PC-3 (cell line): ENCODE results near the gene UGT1A10. TPM values are rescaled to one million over a fixed set of nuclear protein-coding genes. Genes with fewer than 3 reads are reported as not detected.
"Not testable (repeated sequence)": the region's sequence is repeated elsewhere in the genome, so short reads cannot be mapped to it uniquely, and the experiment has no call there.

ENCODE experiments used
- ATAC-seq: fragments of 200-7000 bp; cut with Tn5 transposase; 2 replicates; pipeline ENCODE4 v1.9.1; 2020; ENCODE audit warnings: mild to moderate bottlenecking, moderate library complexity
- Bru-seq: library from RNA; stranded (reverse); fragments of 400-500 nt; gene quantifications from one replicate; lab custom pipeline; 2021; lab: Mats Ljungman, UMichigan
- BruChase-seq, 2 experiments: library from RNA; stranded (reverse); fragments of 400-500 nt; gene quantifications; one replicate each; lab custom pipeline; 2021; lab: Mats Ljungman, UMichigan
- BruUV-seq: library from RNA; stranded (reverse); fragments of 400-500 nt; replicated peaks from 2 replicates; lab custom pipeline; 2021; lab: Mats Ljungman, UMichigan
- CTCF ChIA-PET: fragments of 300-600 bp; sonication (Branson Sonifier 250); formaldehyde crosslinking; loops from one replicate; lab custom pipeline; 2022; ENCODE audit warnings: antibody characterized with exemption; lab: Charles Lee
- POLR2A ChIA-PET: fragments of 300-600 bp; sonication (Branson Sonifier 250); formaldehyde crosslinking; loops from one replicate; lab custom pipeline; 2022; ENCODE audit warnings: antibody characterized with exemption; ENCODE audit not compliant: unreplicated experiment; lab: Charles Lee
- DNase-seq: peaks from one replicate; pipeline ENCODE4 v3.0.0-alpha.2; 2015
- H2AFZ ChIP-seq: fragments of 300-600 bp; sonication (generic); 2 replicates; pipeline ENCODE4 v1.6.0; 2016; ENCODE audit warnings: antibody characterized with exemption, low read length
- H3F3A ChIP-seq: fragments of 300-600 bp; sonication (generic); one replicate; pipeline ENCODE4 v1.6.0; 2017; ENCODE audit warnings: antibody characterized with exemption, low read length, control low read depth, mild to moderate bottlenecking; ENCODE audit not compliant: unreplicated experiment
- H3K27ac ChIP-seq: fragments of 300-600 bp; sonication (generic); 2 replicates; pipeline ENCODE4 v1.5.1; 2016; ENCODE audit warnings: mild to moderate bottlenecking, low read length
- H3K27me3 ChIP-seq: fragments of 300-600 bp; sonication (generic); 2 replicates; pipeline ENCODE4 v1.6.1; 2016; ENCODE audit warnings: low read length, mixed read lengths
- H3K36me3 ChIP-seq: fragments of 300-600 bp; sonication (generic); 2 replicates; pipeline ENCODE4 v1.6.1; 2016; ENCODE audit warnings: low read depth, mixed run types, low read length, mixed read lengths
- H3K4me1 ChIP-seq: fragments of 300-600 bp; sonication (generic); 2 replicates; pipeline ENCODE4 v1.5.1; 2016; ENCODE audit warnings: low read length; ENCODE audit not compliant: insufficient read depth
- H3K4me2 ChIP-seq: fragments of 300-600 bp; sonication (generic); 2 replicates; pipeline ENCODE4 v1.6.0; 2016; ENCODE audit warnings: low read length
- H3K4me3 ChIP-seq: fragments of 300-600 bp; sonication (generic); 2 replicates; pipeline ENCODE4 v1.5.1; 2016; ENCODE audit warnings: mild to moderate bottlenecking, low read length, mixed read lengths
- H3K79me2 ChIP-seq: fragments of 300-600 bp; sonication (generic); 2 replicates; pipeline ENCODE4 v1.6.1; 2017; ENCODE audit warnings: low read length, mixed read lengths
- H3K9ac ChIP-seq: fragments of 300-600 bp; sonication (generic); 2 replicates; pipeline ENCODE4 v1.6.0; 2016; ENCODE audit warnings: mild to moderate bottlenecking, low read length
- H3K9me2 ChIP-seq: fragments of 300-600 bp; sonication (generic); replicated peaks from 2 replicates; pipeline ENCODE4 v1.6.1; 2016; ENCODE audit warnings: mixed run types, low read length, mixed read lengths
- H3K9me3 ChIP-seq: fragments of 300-600 bp; sonication (generic); 2 replicates; pipeline ENCODE4 v1.6.1; 2016; ENCODE audit warnings: low read length, mixed read lengths
- H4K20me1 ChIP-seq: fragments of 300-600 bp; sonication (generic); 2 replicates; pipeline ENCODE4 v1.6.1; 2016; ENCODE audit warnings: low read length, mixed read lengths
- CTCF ChIP-seq: fragments of 300-600 bp; sonication (generic); conservative IDR thresholded peaks from 2 replicates; pipeline ENCODE4 v1.5.1; 2017; ENCODE audit warnings: antibody characterized with exemption, low read depth, mild to moderate bottlenecking, low read length
- EZH2 ChIP-seq: fragments of 300-600 bp; sonication (generic); IDR thresholded peaks from one replicate; pipeline ENCODE4 v1.6.1; 2017; ENCODE audit warnings: antibody characterized with exemption, mild to moderate bottlenecking, low read length; ENCODE audit not compliant: unreplicated experiment
- EZH2phosphoT487 ChIP-seq: fragments of 300-600 bp; sonication (generic); IDR thresholded peaks from 2 replicates; pipeline ENCODE4 v1.6.1; 2018; ENCODE audit warnings: mild to moderate bottlenecking, antibody characterized with exemption, low read length, borderline replicate concordance
- intact Hi-C: fragments of 100-400 bp; cut with micrococcal nuclease; formaldehyde crosslinking; loops from 2 replicates; pipeline ENCODE4 v1.9.0; 2023
- long read RNA-seq: library from polyadenylated mRNA; unstranded; transcript quantifications from one replicate; pipeline ENCODE4 v2.0.0, GENCODE V29; 2021; ENCODE audit not compliant: unreplicated experiment
- total RNA-seq: library from RNA; depleted of rRNA; stranded (reverse); fragments of >200 nt; gene quantifications from 2 replicates; pipeline ENCODE4 v1.2.3, GENCODE V29; 2014; rRNA removed

The UGT1A10 gene
- total RNA-seq (0.46 TPM in 1 of 2 replicates, not detected in the other), Bru-seq, nascent RNA (not detected), BruChase-seq, experiment 1, labeled RNA remaining after a 6-hour chase (not detected), BruChase-seq, experiment 2, labeled RNA remaining after a 2-hour chase (not detected)
- long read RNA-seq: 0 reads

DNA sequence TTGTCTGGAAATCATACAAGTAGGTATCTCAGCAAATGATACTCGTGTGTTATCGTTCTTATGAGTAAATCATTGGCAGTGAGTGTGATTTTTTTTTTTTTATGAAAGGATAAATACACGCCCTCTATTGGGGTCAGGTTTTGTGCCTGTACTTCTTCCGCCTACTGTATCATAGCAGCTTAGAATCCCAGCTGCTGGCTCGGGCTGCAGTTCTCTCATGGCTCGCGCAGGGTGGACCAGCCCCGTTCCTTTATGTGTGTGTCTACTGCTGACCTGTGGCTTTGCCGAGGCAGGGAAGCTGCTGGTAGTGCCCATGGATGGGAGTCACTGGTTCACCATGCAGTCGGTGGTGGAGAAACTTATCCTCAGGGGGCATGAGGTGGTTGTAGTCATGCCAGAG, at the start of gene UGT1A10:
UGT1A10 (plus strand) TSS at position 143 of the 400 bp plus-strand sequence; CDS start at position 218, 75 bp downstream.
- H3K4me1 ChIP-seq, H3K4me2 ChIP-seq, H3K9me3 ChIP-seq, DNase-seq, H4K20me1 ChIP-seq, CTCF ChIA-PET, POLR2A ChIA-PET, H3K36me3 ChIP-seq, H3K9ac ChIP-seq, H3K27me3 ChIP-seq, H2AFZ ChIP-seq, H3K4me3 ChIP-seq, ATAC-seq, H3K27ac ChIP-seq, H3K9me2 ChIP-seq, intact Hi-C loops, BruUV-seq, H3F3A ChIP-seq, H3K79me2 ChIP-seq: not testable (repeated sequence)

DNA sequence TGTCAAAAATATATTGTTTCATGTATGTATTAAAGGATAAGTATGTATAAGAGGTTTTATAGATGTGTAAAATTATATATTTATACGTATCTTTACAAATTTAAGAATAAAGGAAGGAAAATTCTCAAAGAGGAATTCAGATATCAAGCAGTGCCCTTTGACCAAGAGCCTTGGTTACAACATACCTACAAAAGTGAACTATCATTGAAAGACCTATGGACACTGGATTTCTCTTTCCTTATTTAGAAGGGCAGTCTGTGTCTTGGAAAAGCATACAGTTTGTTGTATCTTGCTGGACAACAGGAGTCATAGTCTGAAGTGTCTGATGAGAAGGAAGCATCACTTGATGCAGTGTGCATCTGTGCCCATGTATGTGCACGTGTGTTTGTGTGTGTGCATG, 47.8 kb upstream of the UGT1A10 start:
- no peaks in the 10 kb centered on the region for H3K79me2 ChIP-seq
- no peaks in the 10 kb centered on the region for H3K4me1 ChIP-seq
- no peaks in the 10 kb centered on the region for H3K27me3 ChIP-seq
- no peak for DNase-seq
- H3K4me2 ChIP-seq: no peak overlapping the region
- intact Hi-C loops: no loop called here
- H3K9me3 ChIP-seq: no peaks in the 10 kb centered on the region
- no peaks in the 10 kb centered on the region for H3K36me3 ChIP-seq
- TF ChIP-seq CTCF (no peak), EZH2 (no peak), EZH2phosphoT487 (no peak)
- no TSS peak for BruUV-seq
- no peak overlapping the region for H3K9ac ChIP-seq
- no peak for ATAC-seq
- no peak overlapping the region for H2AFZ ChIP-seq
- POLR2A ChIA-PET: no interaction called here
- no peaks in the 10 kb centered on the region for H4K20me1 ChIP-seq
- no peak overlapping the region for H3K4me3 ChIP-seq
- H3F3A ChIP-seq: no peaks in the 10 kb centered on the region
- CTCF ChIA-PET: no interaction called here
- H3K27ac ChIP-seq: no peak overlapping the region
- H3K9me2 ChIP-seq: no peaks in the 10 kb centered on the region

DNA sequence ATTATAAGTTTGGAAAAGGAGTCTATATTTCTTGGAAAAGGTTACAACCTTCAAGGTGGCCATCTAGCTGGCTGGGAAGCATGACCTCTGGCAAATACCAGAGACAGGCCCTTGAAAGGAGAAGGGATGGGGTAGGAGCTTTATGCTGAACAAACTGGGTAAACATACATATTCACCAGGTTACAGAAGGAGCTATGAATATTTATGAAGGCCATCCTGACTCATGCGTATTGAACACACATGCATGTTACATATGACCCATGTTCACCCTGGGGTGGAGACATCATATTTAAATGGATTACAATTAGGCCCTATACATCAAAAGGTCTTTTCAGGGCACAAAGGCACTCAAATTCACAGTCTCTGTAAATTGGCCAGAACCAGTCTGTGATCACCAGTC, 43.5 kb upstream of the UGT1A10 start:
- H3K9me2 ChIP-seq, H4K20me1 ChIP-seq, H3K79me2 ChIP-seq, POLR2A ChIA-PET, CTCF ChIA-PET, H2AFZ ChIP-seq, H3K9ac ChIP-seq, H3F3A ChIP-seq, BruUV-seq, intact Hi-C loops, H3K4me1 ChIP-seq, H3K9me3 ChIP-seq, H3K36me3 ChIP-seq, ATAC-seq, H3K4me2 ChIP-seq, H3K27me3 ChIP-seq, H3K4me3 ChIP-seq, DNase-seq, H3K27ac ChIP-seq: not testable (repeated sequence)

GRCh38 chr2:233593201-233593600, 43.0 kb upstream of the UGT1A10 start:
- ATAC-seq (no peak), DNase-seq (no peak)
- no peaks in the 10 kb centered on the region for H3F3A ChIP-seq
- no peak overlapping the region for H3K9ac ChIP-seq
- H3K9me2 ChIP-seq: no peaks in the 10 kb centered on the region
- POLR2A ChIA-PET: no interaction called here
- no peaks in the 10 kb centered on the region for H3K9me3 ChIP-seq
- no TSS peak for BruUV-seq
- CTCF ChIA-PET: no interaction called here
- H3K27me3 ChIP-seq: no peaks in the 10 kb centered on the region
- intact Hi-C loops: no loop called here
- no peak overlapping the region for H3K4me3 ChIP-seq
- no peaks in the 10 kb centered on the region for H3K4me1 ChIP-seq
- no peaks in the 10 kb centered on the region for H4K20me1 ChIP-seq
- H3K79me2 ChIP-seq: no peaks in the 10 kb centered on the region
- no peak overlapping the region for H3K27ac ChIP-seq
- no peaks in the 10 kb centered on the region for H3K36me3 ChIP-seq
- H3K4me2 ChIP-seq: no peak overlapping the region
- H2AFZ ChIP-seq: no peak overlapping the region
- TF ChIP-seq CTCF: no peak
- TF ChIP-seq EZH2phosphoT487: no peak
- no peak for TF ChIP-seq EZH2
